A549 (cell line): Measurements from ENCODE around the gene HOXD12.

Experiments used
- CEBPB ChIP-seq, 2 experiments: fragments of >200 bp in 1 of 2; sonication (Bioruptor Twin) in 1 of 2; formaldehyde crosslinking in 1 of 2; IDR thresholded peaks; 2 replicates each; pipeline ENCODE4 v1.6.1; 2012 to 2016
- JUN ChIP-seq, 2 experiments: fragments of >200 bp; sonication (Bioruptor Twin); formaldehyde crosslinking; IDR thresholded peaks; 2 replicates in 1 of 2; 3 replicates in 1 of 2; pipeline ENCODE4 v1.6.1; 2016 to 2017
- MYC ChIP-seq: IDR thresholded peaks from 2 replicates; pipeline ENCODE4 v1.6.1; 2012; ENCODE audit warnings: mild to moderate bottlenecking, inconsistent platforms, low read length, improper control_type of control experiment, borderline replicate concordance
- POLR2A ChIP-seq: IDR thresholded peaks from 2 replicates; pipeline ENCODE4 v1.6.1; 2012; ENCODE audit warnings: mild to moderate bottlenecking, low read length
- RAD21 ChIP-seq, 2 experiments: fragments of >200 bp in 1 of 2; sonication (Bioruptor Twin) in 1 of 2; formaldehyde crosslinking in 1 of 2; IDR thresholded peaks in 1 of 2; conservative IDR thresholded peaks in 1 of 2; 2 replicates in 1 of 2; 3 replicates in 1 of 2; pipeline ENCODE4 v1.6.1; 2012 to 2018; ENCODE audit warnings: inconsistent platforms in 1 of 2
- SREBF2 ChIP-seq: fragments of 450-650 bp; IDR thresholded peaks from 2 replicates; pipeline ENCODE4 v1.6.1; 2014; ENCODE audit warnings: mild to moderate bottlenecking, moderate library complexity
- TF ChIP-seq, protein P1 (sequence below): fragments of 450-650 bp; IDR thresholded peaks from 2 replicates; pipeline ENCODE4 v1.6.1; 2014; ENCODE audit warnings: antibody characterized with exemption
- TF ChIP-seq, protein P2 (sequence below): fragments of 200-600 bp; sonication (generic); IDR thresholded peaks from 2 replicates; pipeline ENCODE4 v1.6.1; 2016; ENCODE audit warnings: antibody characterized with exemption, mild to moderate bottlenecking, moderate library complexity
- TF ChIP-seq, protein P3 (sequence below): fragments of >200 bp; sonication (Bioruptor Twin); formaldehyde crosslinking; IDR thresholded peaks from 3 replicates; pipeline ENCODE4 v1.5.1; 2016
- TF ChIP-seq, protein P4 (sequence below): IDR thresholded peaks from 2 replicates; pipeline ENCODE4 v1.6.1; 2012

DNA sequence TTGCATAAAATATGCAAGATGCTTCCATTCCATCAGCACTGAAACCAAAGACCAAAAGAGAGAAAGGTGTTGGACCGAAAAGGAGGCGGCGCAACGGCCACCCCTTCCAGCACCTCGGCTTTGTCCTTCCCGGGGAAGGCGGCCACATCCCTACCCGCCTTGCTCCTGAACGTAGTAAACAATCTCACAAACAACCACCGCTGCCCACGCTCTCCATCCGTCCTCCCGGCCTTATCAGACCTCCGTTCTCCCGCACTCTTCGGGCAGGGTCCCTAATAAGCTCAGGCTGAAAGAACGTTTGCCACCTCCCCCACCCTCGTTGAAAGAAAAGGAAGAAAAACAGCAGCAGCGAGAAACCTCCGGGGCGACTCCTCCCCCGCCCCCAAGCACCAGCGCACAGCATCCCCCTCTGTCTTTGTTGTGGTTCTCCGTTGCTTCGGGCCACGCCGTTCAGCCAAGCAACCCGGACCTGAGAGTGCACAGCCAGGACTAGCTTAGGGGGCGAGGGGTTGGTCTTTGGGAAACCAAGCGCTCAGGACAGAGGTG lies 20.2 kb upstream of the HOXD12 start:
- no peak for TF ChIP-seq CEBPB (IDR thresholded peaks at IDR 0.05)
- TF ChIP-seq, protein P1, sequence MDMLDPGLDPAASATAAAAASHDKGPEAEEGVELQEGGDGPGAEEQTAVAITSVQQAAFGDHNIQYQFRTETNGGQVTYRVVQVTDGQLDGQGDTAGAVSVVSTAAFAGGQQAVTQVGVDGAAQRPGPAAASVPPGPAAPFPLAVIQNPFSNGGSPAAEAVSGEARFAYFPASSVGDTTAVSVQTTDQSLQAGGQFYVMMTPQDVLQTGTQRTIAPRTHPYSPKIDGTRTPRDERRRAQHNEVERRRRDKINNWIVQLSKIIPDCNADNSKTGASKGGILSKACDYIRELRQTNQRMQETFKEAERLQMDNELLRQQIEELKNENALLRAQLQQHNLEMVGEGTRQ: no peak
- TF ChIP-seq RAD21 (conservative IDR thresholded peaks at IDR 0.05 in 1 of 2, IDR thresholded peaks at IDR 0.05 in 1 of 2): no peak
- TF ChIP-seq, protein P2, sequence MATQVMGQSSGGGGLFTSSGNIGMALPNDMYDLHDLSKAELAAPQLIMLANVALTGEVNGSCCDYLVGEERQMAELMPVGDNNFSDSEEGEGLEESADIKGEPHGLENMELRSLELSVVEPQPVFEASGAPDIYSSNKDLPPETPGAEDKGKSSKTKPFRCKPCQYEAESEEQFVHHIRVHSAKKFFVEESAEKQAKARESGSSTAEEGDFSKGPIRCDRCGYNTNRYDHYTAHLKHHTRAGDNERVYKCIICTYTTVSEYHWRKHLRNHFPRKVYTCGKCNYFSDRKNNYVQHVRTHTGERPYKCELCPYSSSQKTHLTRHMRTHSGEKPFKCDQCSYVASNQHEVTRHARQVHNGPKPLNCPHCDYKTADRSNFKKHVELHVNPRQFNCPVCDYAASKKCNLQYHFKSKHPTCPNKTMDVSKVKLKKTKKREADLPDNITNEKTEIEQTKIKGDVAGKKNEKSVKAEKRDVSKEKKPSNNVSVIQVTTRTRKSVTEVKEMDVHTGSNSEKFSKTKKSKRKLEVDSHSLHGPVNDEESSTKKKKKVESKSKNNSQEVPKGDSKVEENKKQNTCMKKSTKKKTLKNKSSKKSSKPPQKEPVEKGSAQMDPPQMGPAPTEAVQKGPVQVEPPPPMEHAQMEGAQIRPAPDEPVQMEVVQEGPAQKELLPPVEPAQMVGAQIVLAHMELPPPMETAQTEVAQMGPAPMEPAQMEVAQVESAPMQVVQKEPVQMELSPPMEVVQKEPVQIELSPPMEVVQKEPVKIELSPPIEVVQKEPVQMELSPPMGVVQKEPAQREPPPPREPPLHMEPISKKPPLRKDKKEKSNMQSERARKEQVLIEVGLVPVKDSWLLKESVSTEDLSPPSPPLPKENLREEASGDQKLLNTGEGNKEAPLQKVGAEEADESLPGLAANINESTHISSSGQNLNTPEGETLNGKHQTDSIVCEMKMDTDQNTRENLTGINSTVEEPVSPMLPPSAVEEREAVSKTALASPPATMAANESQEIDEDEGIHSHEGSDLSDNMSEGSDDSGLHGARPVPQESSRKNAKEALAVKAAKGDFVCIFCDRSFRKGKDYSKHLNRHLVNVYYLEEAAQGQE: no peak
- no peak for TF ChIP-seq JUN (IDR thresholded peaks at IDR 0.05)
- TF ChIP-seq, protein P3, sequence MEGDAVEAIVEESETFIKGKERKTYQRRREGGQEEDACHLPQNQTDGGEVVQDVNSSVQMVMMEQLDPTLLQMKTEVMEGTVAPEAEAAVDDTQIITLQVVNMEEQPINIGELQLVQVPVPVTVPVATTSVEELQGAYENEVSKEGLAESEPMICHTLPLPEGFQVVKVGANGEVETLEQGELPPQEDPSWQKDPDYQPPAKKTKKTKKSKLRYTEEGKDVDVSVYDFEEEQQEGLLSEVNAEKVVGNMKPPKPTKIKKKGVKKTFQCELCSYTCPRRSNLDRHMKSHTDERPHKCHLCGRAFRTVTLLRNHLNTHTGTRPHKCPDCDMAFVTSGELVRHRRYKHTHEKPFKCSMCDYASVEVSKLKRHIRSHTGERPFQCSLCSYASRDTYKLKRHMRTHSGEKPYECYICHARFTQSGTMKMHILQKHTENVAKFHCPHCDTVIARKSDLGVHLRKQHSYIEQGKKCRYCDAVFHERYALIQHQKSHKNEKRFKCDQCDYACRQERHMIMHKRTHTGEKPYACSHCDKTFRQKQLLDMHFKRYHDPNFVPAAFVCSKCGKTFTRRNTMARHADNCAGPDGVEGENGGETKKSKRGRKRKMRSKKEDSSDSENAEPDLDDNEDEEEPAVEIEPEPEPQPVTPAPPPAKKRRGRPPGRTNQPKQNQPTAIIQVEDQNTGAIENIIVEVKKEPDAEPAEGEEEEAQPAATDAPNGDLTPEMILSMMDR: no peak
- TF ChIP-seq POLR2A: no peak
- TF ChIP-seq, protein P4, sequence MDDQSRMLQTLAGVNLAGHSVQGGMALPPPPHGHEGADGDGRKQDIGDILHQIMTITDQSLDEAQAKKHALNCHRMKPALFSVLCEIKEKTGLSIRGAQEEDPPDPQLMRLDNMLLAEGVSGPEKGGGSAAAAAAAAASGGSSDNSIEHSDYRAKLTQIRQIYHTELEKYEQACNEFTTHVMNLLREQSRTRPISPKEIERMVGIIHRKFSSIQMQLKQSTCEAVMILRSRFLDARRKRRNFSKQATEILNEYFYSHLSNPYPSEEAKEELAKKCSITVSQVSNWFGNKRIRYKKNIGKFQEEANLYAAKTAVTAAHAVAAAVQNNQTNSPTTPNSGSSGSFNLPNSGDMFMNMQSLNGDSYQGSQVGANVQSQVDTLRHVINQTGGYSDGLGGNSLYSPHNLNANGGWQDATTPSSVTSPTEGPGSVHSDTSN: no peak
- TF ChIP-seq SREBF2: no peak
- TF ChIP-seq MYC: no peak
